COR-L47 (cell line): ENCODE data around the gene DNAH8.

Experiments
- DNase-seq: peaks from one replicate; lab custom pipeline; 2025; lab: John Stamatoyannopoulos, UW

The DNAH8 gene

GRCh38 chr6:39016839-39017546 lies 301.9 kb downstream of the DNAH8 start:
- no peak for DNase-seq

GRCh38 chr6:39017547-39017880 lies 302.4 kb downstream of the DNAH8 start:
- no peak for DNase-seq

GRCh38 chr6:39018103-39018502 lies 303.0 kb downstream of the DNAH8 start:
- DNase-seq = no peak

- no peak for DNase-seq
Observed at GRCh38 chr6:39020136-39020535, 305.0 kb downstream of the DNAH8 start.

GRCh38 chr6:39021041-39021440 lies 305.9 kb downstream of the DNAH8 start:
- no peak for DNase-seq

- DNase-seq = no peak
Observed at GRCh38 chr6:39021779-39022178, 306.7 kb downstream of the DNAH8 start.

GRCh38 chr6:39026175-39026574 lies 311.1 kb downstream of the DNAH8 start:
- DNase-seq = no peak

GRCh38 chr6:39029156-39030011 lies 314.3 kb downstream of the DNAH8 start:
- no peak for DNase-seq

- no peak for DNase-seq
Observed at GRCh38 chr6:39035681-39036080, 320.6 kb downstream of the DNAH8 start.

- no peak for DNase-seq
Observed at GRCh38 chr6:39037082-39037508, 322.0 kb downstream of the DNAH8 start.

- DNase-seq = no peak
Observed at GRCh38 chr6:39037707-39038106, 322.6 kb downstream of the DNAH8 start.

- DNase-seq = no peak
Observed at GRCh38 chr6:39040080-39040673, 325.1 kb downstream of the DNAH8 start.

- no peak for DNase-seq
Observed at GRCh38 chr6:39041072-39041471, 326.0 kb downstream of the DNAH8 start.

GRCh38 chr6:39043776-39044175 lies 328.7 kb downstream of the DNAH8 start:
- DNase-seq = no peak

GRCh38 chr6:39044181-39044580 lies 329.1 kb downstream of the DNAH8 start:
- DNase-seq = no peak

- DNase-seq = no peak
Observed at GRCh38 chr6:39047434-39048327, 332.6 kb downstream of the DNAH8 start.

GRCh38 chr6:39048481-39049399 lies 333.6 kb downstream of the DNAH8 start, which contains the start of gene GLP1R:
TSS of gene GLP1R (plus strand) at chr6:39048781. CDS start at chr6:39048841, 60 bp downstream.
- no peak for DNase-seq

GRCh38 chr6:39049575-39050283 lies 334.6 kb downstream of the DNAH8 start:
- DNase-seq = no peak

GRCh38 chr6:39050453-39051112 lies 335.5 kb downstream of the DNAH8 start:
- no peak for DNase-seq
